HEK293 (cell line): ENCODE data around the gene IL23A.

Source experiments
- CTCF ChIA-PET: fragments of 350-600 bp; formaldehyde crosslinking; extraction: SDS; loops from one replicate; lab custom pipeline; 2021; ENCODE audit warnings: antibody characterized with exemption; lab: Yijun Ruan, JAX
- POLR2A ChIA-PET: fragments of 300-600 bp; formaldehyde crosslinking; extraction: SDS; loops from one replicate; lab custom pipeline; 2020; ENCODE audit warnings: antibody characterized with exemption, inconsistent platforms; lab: Yijun Ruan, JAX
- H3K27ac ChIP-seq: fragments of 200-500 bp; sonication (Bioruptor generic); 2 replicates; pipeline ENCODE4 v1.5.1; 2014; ENCODE audit warnings: low read depth, low read length, control low read depth, inconsistent platforms; ENCODE audit errors: extremely low read depth
- H3K36me3 ChIP-seq, 2 experiments: fragments of 200-500 bp in 1 of 2; sonication (Bioruptor generic) in 1 of 2; 1 replicate in 1 of 2; 2 replicates in 1 of 2; pipeline ENCODE4 v1.5.1; 2014 to 2017; ENCODE audit warnings: inconsistent platforms in 2 of 2, low read length in 2 of 2; ENCODE audit not compliant: control insufficient read depth in 2 of 2, insufficient read depth in 1 of 2
- H3K4me1 ChIP-seq: fragments of 200-500 bp; sonication (Bioruptor generic); 2 replicates; pipeline ENCODE4 v1.5.1; 2014; ENCODE audit warnings: mild to moderate bottlenecking, low read length, inconsistent platforms; ENCODE audit not compliant: control insufficient read depth, insufficient read depth
- H3K4me3 ChIP-seq: 2 replicates; pipeline ENCODE4 v1.5.1; 2011; ENCODE audit warnings: low read depth, mild to moderate bottlenecking, control low read depth, low read length, moderate library complexity
- H3K9me3 ChIP-seq: fragments of 200-500 bp; sonication (Bioruptor generic); 2 replicates; pipeline ENCODE4 v1.5.1; 2014; ENCODE audit warnings: low read depth, low read length, inconsistent platforms; ENCODE audit not compliant: control insufficient read depth, insufficient read depth
- GLI2 ChIP-seq: fragments of 450-650 bp; formaldehyde crosslinking; IDR thresholded peaks from 2 replicates; pipeline ENCODE4; 2017; ENCODE audit warnings: missing biosample characterization, missing genetic modification characterization, low read depth, borderline replicate concordance
- GLIS1 ChIP-seq: fragments of 450-650 bp; formaldehyde crosslinking; IDR thresholded peaks from 2 replicates; pipeline ENCODE4 v1.5.1; 2016; ENCODE audit warnings: missing biosample characterization, missing genetic modification characterization
- SALL2 ChIP-seq: fragments of 450-650 bp; formaldehyde crosslinking; IDR thresholded peaks from 2 replicates; pipeline ENCODE4 v1.5.0; 2017; ENCODE audit warnings: missing biosample characterization, mild to moderate bottlenecking, missing genetic modification characterization, borderline replicate concordance
- SCRT2 ChIP-seq: fragments of 450-650 bp; formaldehyde crosslinking; IDR thresholded peaks from 2 replicates; pipeline ENCODE4 v1.5.1; 2016; ENCODE audit warnings: missing biosample characterization, missing genetic modification characterization
- SP3 ChIP-seq: fragments of 450-650 bp; formaldehyde crosslinking; IDR thresholded peaks from 2 replicates; pipeline ENCODE4 v1.5.1; 2016; ENCODE audit warnings: missing biosample characterization, missing genetic modification characterization
- ZBTB21 ChIP-seq: fragments of 450-650 bp; formaldehyde crosslinking; IDR thresholded peaks from 2 replicates; pipeline ENCODE4 v1.5.1; 2017; ENCODE audit warnings: missing biosample characterization, missing genetic modification characterization
- ZFHX2 ChIP-seq: fragments of 450-650 bp; formaldehyde crosslinking; conservative IDR thresholded peaks from 2 replicates; pipeline ENCODE4 v1.5.1; 2016; ENCODE audit warnings: missing biosample characterization, missing genetic modification characterization
- ZFP41 ChIP-seq: fragments of 450-650 bp; formaldehyde crosslinking; IDR thresholded peaks from 2 replicates; pipeline ENCODE4 v1.5.1; 2016; ENCODE audit warnings: missing biosample characterization, missing genetic modification characterization, borderline replicate concordance
- ZFP69B ChIP-seq: fragments of 450-650 bp; formaldehyde crosslinking; IDR thresholded peaks from 2 replicates; pipeline ENCODE4 v1.5.1; 2016; ENCODE audit warnings: missing biosample characterization, missing genetic modification characterization
- ZNF140 ChIP-seq: fragments of 450-650 bp; formaldehyde crosslinking; IDR thresholded peaks from 2 replicates; pipeline ENCODE4 v1.5.1; 2016; ENCODE audit warnings: missing biosample characterization, missing genetic modification characterization
- ZNF174 ChIP-seq: fragments of 450-650 bp; formaldehyde crosslinking; IDR thresholded peaks from 2 replicates; pipeline ENCODE4 v1.5.0; 2017; ENCODE audit warnings: missing biosample characterization, mild to moderate bottlenecking, missing genetic modification characterization
- ZNF19 ChIP-seq: fragments of 450-650 bp; formaldehyde crosslinking; IDR thresholded peaks from 2 replicates; pipeline ENCODE4; 2016; ENCODE audit warnings: missing biosample characterization, missing genetic modification characterization, low read depth
- ZNF23 ChIP-seq: fragments of 450-650 bp; formaldehyde crosslinking; IDR thresholded peaks from 2 replicates; pipeline ENCODE4 v1.5.1; 2016; ENCODE audit warnings: missing biosample characterization, missing genetic modification characterization, borderline replicate concordance
- ZNF335 ChIP-seq: fragments of 450-650 bp; formaldehyde crosslinking; conservative IDR thresholded peaks from 2 replicates; pipeline ENCODE4 v1.5.1; 2016; ENCODE audit warnings: missing biosample characterization, missing genetic modification characterization
- ZNF426 ChIP-seq: fragments of 450-650 bp; formaldehyde crosslinking; IDR thresholded peaks from 2 replicates; pipeline ENCODE4 v1.5.1; 2017; ENCODE audit warnings: missing biosample characterization, missing genetic modification characterization, mild to moderate bottlenecking, inconsistent platforms, moderate library complexity
- ZNF510 ChIP-seq: fragments of 450-650 bp; formaldehyde crosslinking; IDR thresholded peaks from 2 replicates; pipeline ENCODE4 v1.5.1; 2018; ENCODE audit warnings: mild to moderate bottlenecking, missing genetic modification characterization, missing biosample characterization; ENCODE audit not compliant: insufficient replicate concordance
- ZNF521 ChIP-seq: fragments of 450-650 bp; formaldehyde crosslinking; IDR thresholded peaks from 2 replicates; pipeline ENCODE4 v1.5.1; 2017; ENCODE audit warnings: missing biosample characterization, mild to moderate bottlenecking, missing genetic modification characterization
- ZNF660 ChIP-seq: fragments of 450-650 bp; IDR thresholded peaks from 2 replicates; pipeline ENCODE4 v1.5.1; 2018; ENCODE audit warnings: missing biosample characterization, mild to moderate bottlenecking, missing genetic modification characterization
- ZNF76 ChIP-seq: fragments of 450-650 bp; formaldehyde crosslinking; IDR thresholded peaks from 2 replicates; pipeline ENCODE4; 2016; ENCODE audit warnings: low read depth, missing biosample characterization, missing genetic modification characterization, borderline replicate concordance
- ZNF768 ChIP-seq: fragments of 450-650 bp; formaldehyde crosslinking; IDR thresholded peaks from 2 replicates; pipeline ENCODE4 v1.5.1; 2018; ENCODE audit warnings: missing biosample characterization, mild to moderate bottlenecking, missing genetic modification characterization
- ZNF776 ChIP-seq: fragments of 450-650 bp; formaldehyde crosslinking; IDR thresholded peaks from 2 replicates; pipeline ENCODE4 v1.5.0; 2017; ENCODE audit warnings: missing biosample characterization, missing genetic modification characterization, borderline replicate concordance
- ZNF837 ChIP-seq: fragments of 450-650 bp; formaldehyde crosslinking; IDR thresholded peaks from 2 replicates; pipeline ENCODE4 v1.5.1; 2016; ENCODE audit warnings: missing biosample characterization, missing genetic modification characterization
- TF ChIP-seq, protein P1 (sequence below): fragments of 450-650 bp; formaldehyde crosslinking; IDR thresholded peaks from 2 replicates; pipeline ENCODE4 v1.5.1; 2016; ENCODE audit warnings: missing biosample characterization, missing genetic modification characterization
- TF ChIP-seq, protein P2 (sequence below): fragments of 450-650 bp; formaldehyde crosslinking; IDR thresholded peaks from 2 replicates; pipeline ENCODE4 v1.5.1; 2016; ENCODE audit warnings: missing biosample characterization, missing genetic modification characterization
- TF ChIP-seq, protein P3 (sequence below): fragments of 450-650 bp; formaldehyde crosslinking; IDR thresholded peaks from 2 replicates; pipeline ENCODE4 v1.5.1; 2016; ENCODE audit warnings: missing biosample characterization, missing genetic modification characterization
- TF ChIP-seq, protein P4 (sequence below): fragments of 450-650 bp; formaldehyde crosslinking; IDR thresholded peaks from 2 replicates; pipeline ENCODE4 v1.5.1; 2016; ENCODE audit warnings: missing biosample characterization, missing genetic modification characterization

The IL23A gene

DNA sequence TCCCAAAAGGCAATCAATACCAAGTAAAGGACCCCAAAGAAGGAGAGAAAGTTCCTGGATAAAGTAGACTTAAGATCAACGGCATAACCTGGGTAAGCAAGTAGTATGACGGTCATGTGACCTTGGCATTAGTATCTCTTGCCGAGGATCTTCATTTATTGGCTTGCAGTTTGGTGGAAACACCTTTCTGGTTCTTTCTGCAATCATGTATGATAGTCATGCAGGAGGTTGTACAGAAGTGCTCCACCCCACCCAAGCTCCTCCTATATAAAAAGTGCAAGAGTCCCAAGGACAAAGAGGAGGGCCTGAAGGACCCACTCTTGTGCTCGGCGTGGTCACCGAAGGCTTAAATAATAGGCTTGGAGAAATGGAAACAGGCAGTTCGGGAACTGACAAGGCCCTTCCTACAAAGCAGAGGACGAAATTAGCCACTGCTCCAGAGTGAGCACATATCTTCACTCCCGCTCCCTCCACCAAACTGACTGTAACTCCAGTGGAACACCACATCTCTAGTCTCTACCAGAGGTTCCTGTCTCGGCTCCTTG, 39.3 kb upstream of the IL23A start:
- H3K4me3 ChIP-seq: peak overlapping the region; percentile 92
- H3K27ac ChIP-seq: peak overlapping the region; percentile 89
- ChIA-PET CTCF (interaction anchor here (0.8 to 2.6 kb wide), 4 partner anchors 9 to 165 kb away, joined by 3 to 6 read pairs (median 4); partner anchors contain the start of gene ANKRD52), POLR2A (interaction anchor here (0.5 to 2.8 kb wide), 13 partner anchors 8 to 470 kb away, joined by 3 to 13 read pairs (median 4); partner anchors contain the start of genes PA2G4, RNF41, STAT2 and ZC3H10)
- no peaks in the 10 kb centered on the region for H3K9me3 ChIP-seq
- TF ChIP-seq ZNF335 (tag by site-specific recombination): peak; percentile 75
- 0 out of 2 replicates have a peak, but pooled peaks have one; percentile 0 for TF ChIP-seq ZBTB21 (tag by site-specific recombination)
- TF ChIP-seq SP3 (tag by site-specific recombination): no peak
- TF ChIP-seq ZNF660: peak; percentile 59; the same call in 1 of the 2 replicates
- H3K36me3 ChIP-seq: peaks cover 24 to 44% of the 10 kb centered on the region in 2 experiments; a peak in 2 of 3 replicates
- peaks cover 4% of the 10 kb centered on the region; the same call in 1 of the 2 replicates for H3K4me1 ChIP-seq

DNA sequence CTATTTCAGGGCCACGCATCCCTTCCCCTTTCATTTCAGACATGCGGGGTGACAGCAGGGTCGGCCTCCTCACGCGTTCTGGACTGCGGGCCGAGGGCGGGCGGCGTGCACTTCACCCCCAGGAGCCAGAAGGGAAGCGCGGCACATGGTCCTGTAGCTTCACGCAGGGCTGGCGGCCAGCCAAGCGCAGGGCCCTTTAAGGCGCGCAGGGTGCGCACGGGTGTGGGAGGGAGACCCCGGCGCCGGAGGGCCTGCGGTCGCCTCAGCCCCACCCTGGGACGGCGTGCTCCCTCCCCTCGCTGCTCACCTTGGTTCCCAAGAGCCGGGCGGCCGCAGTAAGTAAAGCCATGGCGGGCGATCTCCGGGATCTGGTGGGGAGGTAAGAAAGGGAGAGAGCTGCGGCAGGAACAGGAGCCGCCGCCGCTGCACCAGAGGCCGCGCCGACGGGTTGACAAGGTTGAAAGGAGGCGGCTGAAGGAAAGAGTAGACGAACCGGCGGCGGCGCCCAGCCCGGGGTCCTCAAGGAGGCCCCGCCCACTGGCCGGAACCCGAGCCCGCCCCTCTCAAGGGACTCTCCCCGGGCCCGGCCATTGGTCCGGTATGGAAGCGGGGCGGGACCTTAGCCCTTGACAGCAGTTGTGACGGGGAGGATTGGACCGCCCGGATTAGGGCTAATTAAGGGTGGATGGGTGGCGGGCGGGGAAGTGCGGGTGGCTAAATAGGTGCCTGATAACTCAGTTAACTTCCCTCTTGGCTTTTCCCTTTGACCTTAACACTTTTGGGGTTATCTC, 38.6 kb upstream of the IL23A start, which contains the start of gene CS:
TSS of gene CS (minus strand) at position 478 of the 791 bp plus-strand sequence. CDS start at position 349, 129 bp downstream.
- no peaks in the 10 kb centered on the region for H3K9me3 ChIP-seq
- H3K36me3 ChIP-seq: peaks cover 20 to 45% of the 10 kb centered on the region in 2 experiments; a peak in 2 of 3 replicates
- POLR2A ChIA-PET: interaction anchor here (0.5 to 2.8 kb wide), 14 partner anchors 9 to 470 kb away, joined by 3 to 13 read pairs (median 4); partner anchors contain the start of genes PA2G4, RNF41, STAT2 and ZC3H10
- CTCF ChIA-PET: interaction anchor here (0.8 to 2.6 kb wide), 5 partner anchors 9 to 164 kb away, joined by 3 to 6 read pairs (median 4); partner anchors contain the start of gene ANKRD52
- peak within 1 kb of the TSS; percentile 89 for H3K27ac ChIP-seq
- peak within 1 kb of the TSS; percentile 92 for H3K4me3 ChIP-seq
- peaks cover 4% of the 10 kb centered on the region; the same call in 1 of the 2 replicates for H3K4me1 ChIP-seq
- peak; percentile 75 for TF ChIP-seq ZNF76 (tag by site-specific recombination)
- no peak for TF ChIP-seq ZNF776 (tag by site-specific recombination)
- TF ChIP-seq, protein P1, sequence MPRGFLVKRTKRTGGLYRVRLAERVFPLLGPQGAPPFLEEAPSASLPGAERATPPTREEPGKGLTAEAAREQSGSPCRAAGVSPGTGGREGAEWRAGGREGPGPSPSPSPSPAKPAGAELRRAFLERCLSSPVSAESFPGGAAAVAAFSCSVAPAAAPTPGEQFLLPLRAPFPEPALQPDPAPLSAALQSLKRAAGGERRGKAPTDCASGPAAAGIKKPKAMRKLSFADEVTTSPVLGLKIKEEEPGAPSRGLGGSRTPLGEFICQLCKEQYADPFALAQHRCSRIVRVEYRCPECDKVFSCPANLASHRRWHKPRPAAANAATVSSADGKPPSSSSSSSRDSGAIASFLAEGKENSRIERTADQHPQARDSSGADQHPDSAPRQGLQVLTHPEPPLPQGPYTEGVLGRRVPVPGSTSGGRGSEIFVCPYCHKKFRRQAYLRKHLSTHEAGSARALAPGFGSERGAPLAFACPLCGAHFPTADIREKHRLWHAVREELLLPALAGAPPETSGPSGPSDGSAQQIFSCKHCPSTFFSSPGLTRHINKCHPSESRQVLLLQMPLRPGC (tag by site-specific recombination): peak; percentile 62; the same call in 1 of the 2 replicates
- no peak for TF ChIP-seq ZNF768 (tag by site-specific recombination)
- TF ChIP-seq ZNF174 (tag by site-specific recombination): no peak
- no peak for TF ChIP-seq ZNF837 (tag by site-specific recombination)
- TF ChIP-seq, protein P2, sequence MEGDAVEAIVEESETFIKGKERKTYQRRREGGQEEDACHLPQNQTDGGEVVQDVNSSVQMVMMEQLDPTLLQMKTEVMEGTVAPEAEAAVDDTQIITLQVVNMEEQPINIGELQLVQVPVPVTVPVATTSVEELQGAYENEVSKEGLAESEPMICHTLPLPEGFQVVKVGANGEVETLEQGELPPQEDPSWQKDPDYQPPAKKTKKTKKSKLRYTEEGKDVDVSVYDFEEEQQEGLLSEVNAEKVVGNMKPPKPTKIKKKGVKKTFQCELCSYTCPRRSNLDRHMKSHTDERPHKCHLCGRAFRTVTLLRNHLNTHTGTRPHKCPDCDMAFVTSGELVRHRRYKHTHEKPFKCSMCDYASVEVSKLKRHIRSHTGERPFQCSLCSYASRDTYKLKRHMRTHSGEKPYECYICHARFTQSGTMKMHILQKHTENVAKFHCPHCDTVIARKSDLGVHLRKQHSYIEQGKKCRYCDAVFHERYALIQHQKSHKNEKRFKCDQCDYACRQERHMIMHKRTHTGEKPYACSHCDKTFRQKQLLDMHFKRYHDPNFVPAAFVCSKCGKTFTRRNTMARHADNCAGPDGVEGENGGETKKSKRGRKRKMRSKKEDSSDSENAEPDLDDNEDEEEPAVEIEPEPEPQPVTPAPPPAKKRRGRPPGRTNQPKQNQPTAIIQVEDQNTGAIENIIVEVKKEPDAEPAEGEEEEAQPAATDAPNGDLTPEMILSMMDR: peak; percentile 23; the same call in 1 of the 2 replicates
- TF ChIP-seq ZNF521: no peak
- TF ChIP-seq, protein P3, sequence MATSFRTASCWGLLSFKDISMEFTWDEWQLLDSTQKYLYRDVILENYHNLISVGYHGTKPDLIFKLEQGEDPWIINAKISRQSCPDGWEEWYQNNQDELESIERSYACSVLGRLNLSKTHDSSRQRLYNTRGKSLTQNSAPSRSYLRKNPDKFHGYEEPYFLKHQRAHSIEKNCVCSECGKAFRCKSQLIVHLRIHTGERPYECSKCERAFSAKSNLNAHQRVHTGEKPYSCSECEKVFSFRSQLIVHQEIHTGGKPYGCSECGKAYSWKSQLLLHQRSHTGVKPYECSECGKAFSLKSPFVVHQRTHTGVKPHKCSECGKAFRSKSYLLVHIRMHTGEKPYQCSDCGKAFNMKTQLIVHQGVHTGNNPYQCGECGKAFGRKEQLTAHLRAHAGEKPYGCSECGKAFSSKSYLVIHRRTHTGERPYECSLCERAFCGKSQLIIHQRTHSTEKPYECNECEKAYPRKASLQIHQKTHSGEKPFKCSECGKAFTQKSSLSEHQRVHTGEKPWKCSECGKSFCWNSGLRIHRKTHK: no peak
- no peak for TF ChIP-seq ZNF19 (tag by site-specific recombination)
- peak; percentile 81 for TF ChIP-seq GLIS1
- TF ChIP-seq, protein P4, sequence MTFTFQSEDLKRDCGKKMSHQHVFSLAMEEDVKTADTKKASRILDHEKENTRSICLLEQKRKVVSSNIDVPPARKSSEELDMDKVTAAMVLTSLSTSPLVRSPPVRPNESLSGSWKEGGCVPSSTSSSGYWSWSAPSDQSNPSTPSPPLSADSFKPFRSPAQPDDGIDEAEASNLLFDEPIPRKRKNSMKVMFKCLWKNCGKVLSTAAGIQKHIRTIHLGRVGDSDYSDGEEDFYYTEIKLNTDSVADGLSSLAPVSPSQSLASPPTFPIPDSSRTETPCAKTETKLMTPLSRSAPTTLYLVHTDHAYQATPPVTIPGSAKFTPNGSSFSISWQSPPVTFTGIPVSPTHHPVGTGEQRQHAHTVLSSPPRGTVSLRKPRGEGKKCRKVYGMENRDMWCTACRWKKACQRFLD (tag by site-specific recombination): no peak
- no peak for TF ChIP-seq ZNF23
- peak; percentile 71; the same call in 1 of the 2 replicates for TF ChIP-seq ZNF660
- no peak for TF ChIP-seq ZNF510
- peak; percentile 92 for TF ChIP-seq ZFP69B
- no peak for TF ChIP-seq ZNF426 (tag by site-specific recombination)
- TF ChIP-seq SALL2 (tag by site-specific recombination): no peak
- no peak for TF ChIP-seq ZFP41 (tag by site-specific recombination)
- no peak for TF ChIP-seq GLI2
- TF ChIP-seq ZNF140 (tag by site-specific recombination): no peak
- TF ChIP-seq ZFHX2: peak; percentile 84
- 0 out of 2 replicates have a peak, but pooled peaks have one; percentile 25 for TF ChIP-seq SCRT2 (tag by site-specific recombination)
